GM06990 (cell line): ENCODE measurements around the gene NUP93.
"Not testable (repeated sequence)": the region's sequence is repeated elsewhere in the genome, so short reads cannot be mapped to it uniquely, and the experiment has no call there.

Source experiments
- DNase-seq: peaks from one replicate; pipeline ENCODE4 v3.0.0-alpha.2; 2011; ENCODE audit not compliant: insufficient read length; ENCODE audit errors: extremely low read depth
- H3K27me3 ChIP-seq: replicated peaks from 2 replicates; pipeline ENCODE4 v1.6.0; 2011; ENCODE audit warnings: low read length; ENCODE audit not compliant: control insufficient read depth, insufficient read depth
- H3K36me3 ChIP-seq: 2 replicates; pipeline ENCODE4 v1.5.1; 2011; ENCODE audit warnings: low read length; ENCODE audit not compliant: control insufficient read depth, insufficient read depth
- H3K4me3 ChIP-seq: replicated peaks from 2 replicates; pipeline ENCODE4 v1.5.1; 2011; ENCODE audit warnings: low read depth, mild to moderate bottlenecking, control low read depth, low read length
- CTCF ChIP-seq: IDR thresholded peaks from 2 replicates; pipeline ENCODE4 v1.5.1; 2011; ENCODE audit warnings: low read length, control low read depth, mild to moderate bottlenecking, inconsistent platforms; ENCODE audit not compliant: insufficient read depth, poor library complexity, severe bottlenecking

The NUP93 gene

GRCh38 chr16:56732366-56732765 is 2.4 kb downstream of the NUP93 start:
- H3K36me3 ChIP-seq: no peaks in the 10 kb centered on the region; the same call in 1 of the 2 replicates
- H3K4me3 ChIP-seq: no peak overlapping the region
- no peaks in the 10 kb centered on the region for H3K27me3 ChIP-seq
- peak; percentile 22 for DNase-seq
- TF ChIP-seq CTCF: no peak

- no peaks in the 10 kb centered on the region; the same call in 1 of the 2 replicates for H3K36me3 ChIP-seq
- no peak overlapping the region for H3K4me3 ChIP-seq
- no peaks in the 10 kb centered on the region for H3K27me3 ChIP-seq
- TF ChIP-seq CTCF: no peak
- DNase-seq: no peak
Observed at GRCh38 chr16:56732832-56733231, 2.9 kb downstream of the NUP93 start.

- no peak for DNase-seq
- H3K27me3 ChIP-seq: no peaks in the 10 kb centered on the region
- H3K36me3 ChIP-seq: no peaks in the 10 kb centered on the region; the same call in 1 of the 2 replicates
- H3K4me3 ChIP-seq: no peak overlapping the region
- no peak for TF ChIP-seq CTCF
Observed at GRCh38 chr16:56734429-56734828, 4.5 kb downstream of the NUP93 start.

GRCh38 chr16:56736476-56736875 is 6.5 kb downstream of the NUP93 start:
- Histone ChIP-seq H3K36me3 (no peaks in the 10 kb centered on the region; the same call in 1 of the 2 replicates), H3K4me3 (no peak overlapping the region), H3K27me3 (no peaks in the 10 kb centered on the region)
- TF ChIP-seq CTCF: no peak
- DNase-seq: no peak

GRCh38 chr16:56737539-56737938 is 7.6 kb downstream of the NUP93 start:
- DNase-seq: no peak
- no peaks in the 10 kb centered on the region; the same call in 1 of the 2 replicates for H3K36me3 ChIP-seq
- no peak for TF ChIP-seq CTCF

GRCh38 chr16:56738221-56738620 is 8.3 kb downstream of the NUP93 start:
- DNase-seq: no peak
- TF ChIP-seq CTCF: no peak
- Histone ChIP-seq H3K4me3 (no peak overlapping the region), H3K36me3 (no peaks in the 10 kb centered on the region; the same call in 1 of the 2 replicates), H3K27me3 (no peaks in the 10 kb centered on the region)

More at GRCh38 chr16:56737539-56737938, 7.6 kb downstream of the NUP93 start:
- no peaks in the 10 kb centered on the region for H3K27me3 ChIP-seq
- H3K4me3 ChIP-seq: no peak overlapping the region

- not testable (repeated sequence) for DNase-seq, H3K36me3 ChIP-seq, H3K27me3 ChIP-seq, H3K4me3 ChIP-seq
Observed at GRCh38 chr16:56739378-56739777, 9.4 kb downstream of the NUP93 start.
